GM21529 (cell line): ENCODE measurements around the gene GPR160.

Source experiments
- ATAC-seq: cut with Tn5 transposase; IDR thresholded peaks from one replicate; pipeline ENCODE4 v1.9.1; 2021; ENCODE audit not compliant: unreplicated experiment

GPR160 gene

GRCh38 chr3:170063691-170064090 lies 25.9 kb downstream of the GPR160 start:
- no peak for ATAC-seq

GRCh38 chr3:170064108-170064507 lies 26.3 kb downstream of the GPR160 start:
- ATAC-seq = no peak

GRCh38 chr3:170075441-170076091 lies 37.8 kb downstream of the GPR160 start:
- no peak for ATAC-seq

- no peak for ATAC-seq
Observed at GRCh38 chr3:170076715-170077238, 39.0 kb downstream of the GPR160 start.

- no peak for ATAC-seq
Observed at GRCh38 chr3:170077361-170077760, 39.6 kb downstream of the GPR160 start.

- ATAC-seq = no peak
Observed at GRCh38 chr3:170078620-170079281, 41.0 kb downstream of the GPR160 start.

- ATAC-seq = no peak
Observed at GRCh38 chr3:170079536-170080165, 41.9 kb downstream of the GPR160 start.

- ATAC-seq = no peak
Observed at GRCh38 chr3:170080605-170081004, 42.8 kb downstream of the GPR160 start.

- no peak for ATAC-seq
Observed at GRCh38 chr3:170081079-170081741, 43.4 kb downstream of the GPR160 start.

GRCh38 chr3:170083343-170083742 lies 45.5 kb downstream of the GPR160 start:
- no peak for ATAC-seq

- ATAC-seq = no peak
Observed at GRCh38 chr3:170085396-170085795, 47.6 kb downstream of the GPR160 start.

- no peak for ATAC-seq
Observed at GRCh38 chr3:170089862-170090600, 52.2 kb downstream of the GPR160 start.

- no peak for ATAC-seq
Observed at GRCh38 chr3:170090601-170090981, 52.8 kb downstream of the GPR160 start.

- no peak for ATAC-seq
Observed at GRCh38 chr3:170092907-170093306, 55.1 kb downstream of the GPR160 start.

- ATAC-seq = no peak
Observed at GRCh38 chr3:170095771-170096170, 58.0 kb downstream of the GPR160 start.

GRCh38 chr3:170096342-170096741 lies 58.5 kb downstream of the GPR160 start:
- no peak for ATAC-seq

- ATAC-seq = no peak
Observed at GRCh38 chr3:170098753-170099152, 61.0 kb downstream of the GPR160 start.

- no peak for ATAC-seq
Observed at GRCh38 chr3:170100944-170101343, 63.1 kb downstream of the GPR160 start.

- ATAC-seq = no peak
Observed at GRCh38 chr3:170102431-170102830, 64.6 kb downstream of the GPR160 start.

GRCh38 chr3:170107941-170108340 lies 70.1 kb downstream of the GPR160 start:
- no peak for ATAC-seq

- no peak for ATAC-seq
Observed at GRCh38 chr3:170108955-170109354, 71.2 kb downstream of the GPR160 start.
